SK-N-MC (cell line): ENCODE data around the gene IMPG2.

Experiments
- EZH2 ChIP-seq: fragments of 200-600 bp; sonication (generic); IDR thresholded peaks from one replicate; pipeline ENCODE4 v1.6.1; 2017; ENCODE audit warnings: antibody characterized with exemption
- POLR2AphosphoS5 ChIP-seq: IDR thresholded peaks from 2 replicates; pipeline ENCODE4 v1.6.1; 2012; ENCODE audit warnings: mild to moderate bottlenecking, low read depth, low read length, borderline replicate concordance

DNA sequence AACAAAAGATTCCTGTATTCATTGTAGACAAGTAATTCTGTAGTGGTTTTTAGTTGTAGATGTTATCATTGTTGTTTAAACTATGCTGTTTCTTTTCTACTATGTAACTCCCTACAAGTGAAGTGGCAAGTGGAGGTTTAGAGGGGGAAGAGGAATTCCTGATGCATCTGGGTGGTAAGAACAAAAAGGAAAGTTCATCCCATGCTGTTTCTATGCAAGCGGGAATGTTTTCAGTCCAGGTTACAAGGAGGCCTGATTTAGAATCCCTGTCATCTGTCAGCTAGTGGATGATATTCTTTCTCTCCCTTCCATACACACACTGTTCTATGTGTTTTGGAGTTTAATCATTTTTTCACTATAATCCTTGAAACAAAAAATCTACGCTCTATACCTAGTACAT is 67.4 kb downstream of the IMPG2 start:
- TF ChIP-seq EZH2: no peak
- no peak for TF ChIP-seq POLR2AphosphoS5
